HG03025 (cell line): ENCODE results near the gene GAPDHS.

Experiments
- ATAC-seq: cut with Tn5 transposase; IDR thresholded peaks from one replicate; pipeline ENCODE4 v1.9.1; 2021; ENCODE audit warnings: mild to moderate bottlenecking, moderate library complexity; ENCODE audit not compliant: unreplicated experiment, low FRiP score

Gene GAPDHS

GRCh38 chr19:35555301-35556005, 22.2 kb downstream of the GAPDHS start:
- no peak for ATAC-seq

- ATAC-seq = no peak
Observed at GRCh38 chr19:35556025-35556590, 22.9 kb downstream of the GAPDHS start.

- ATAC-seq = no peak
Observed at GRCh38 chr19:35556846-35557538, 23.7 kb downstream of the GAPDHS start.

- ATAC-seq = no peak
Observed at GRCh38 chr19:35557539-35558399, 24.5 kb downstream of the GAPDHS start.

DNA sequence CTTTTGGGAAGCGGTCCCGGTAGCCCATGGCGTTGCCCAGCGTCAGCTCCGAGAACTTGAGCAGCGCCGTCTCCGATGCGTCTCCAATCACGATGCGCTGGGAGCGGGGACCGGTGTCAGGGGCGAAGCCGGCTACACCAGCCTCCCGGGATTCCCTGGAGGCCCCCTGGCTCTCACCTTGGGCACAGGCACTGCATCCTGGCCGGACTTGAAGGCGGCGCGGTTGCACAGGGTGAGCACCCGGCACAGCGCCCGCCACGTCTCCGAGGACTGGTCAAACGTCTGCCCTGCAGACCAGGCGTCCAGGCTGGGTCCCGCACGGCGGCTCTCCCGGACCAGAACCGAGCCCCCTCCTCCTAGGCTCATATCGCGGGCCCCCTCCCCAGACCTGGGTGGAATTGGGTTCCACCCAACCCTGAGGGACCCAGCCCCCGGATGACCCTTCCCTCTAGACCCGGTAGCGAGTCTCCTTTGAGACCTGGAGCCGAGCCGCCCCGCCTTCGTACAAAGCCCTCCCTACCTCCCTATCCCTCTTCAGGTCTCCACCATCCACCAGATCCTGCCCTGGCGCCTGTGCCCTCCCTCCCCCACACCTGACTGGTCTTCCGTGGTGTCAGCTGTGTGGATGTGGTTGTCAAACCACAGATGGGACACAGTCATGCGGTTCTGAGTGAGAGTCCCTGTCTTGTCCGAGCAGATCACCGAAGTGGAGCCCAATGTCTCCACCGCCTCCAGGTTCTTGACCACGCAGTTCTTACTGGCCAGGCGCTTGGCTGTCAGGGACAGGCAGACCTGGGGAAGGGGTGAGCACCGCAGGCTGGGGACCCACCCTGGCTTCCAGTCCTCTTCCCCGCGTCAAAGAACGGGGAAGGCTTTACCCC, 25.4 kb downstream of the GAPDHS start:
- ATAC-seq = no peak

DNA sequence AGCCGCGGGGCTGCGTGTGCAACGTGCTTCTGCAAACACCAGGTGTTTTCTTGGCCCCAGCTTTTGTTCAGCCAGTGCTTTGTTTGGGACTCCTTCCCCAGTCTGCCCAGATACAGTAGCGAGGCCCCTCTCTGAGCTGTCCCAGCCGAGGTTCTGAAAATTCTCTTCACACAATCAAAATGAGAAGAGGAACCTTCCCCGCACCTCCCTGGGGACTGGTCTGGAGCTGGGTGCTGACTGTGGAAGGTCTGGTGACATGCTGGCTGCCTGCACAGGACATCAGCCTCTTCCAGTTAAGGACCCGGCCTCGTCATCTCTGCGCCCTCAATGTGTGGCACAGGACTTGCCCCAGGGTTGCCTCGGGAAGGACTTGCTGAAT, 26.0 kb downstream of the GAPDHS start:
- ATAC-seq = no peak

DNA sequence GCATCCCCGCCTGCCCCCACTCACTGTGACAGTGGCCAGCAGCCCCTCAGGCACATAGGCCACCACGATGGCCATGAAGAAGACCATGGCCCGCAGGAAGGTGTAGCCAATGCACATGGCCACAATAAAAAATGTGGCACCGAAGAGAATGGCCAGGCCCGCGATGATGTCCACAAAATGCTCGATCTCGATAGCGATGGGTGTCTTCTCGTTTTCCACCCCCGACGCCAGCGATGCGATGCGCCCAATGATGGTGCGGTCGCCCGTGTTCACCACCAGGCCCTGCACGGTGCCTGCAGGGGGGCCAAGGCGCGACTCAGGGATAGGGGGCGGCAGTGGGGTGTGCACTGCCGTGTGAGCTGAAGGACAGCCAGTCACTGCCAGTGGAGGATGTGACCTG, 26.5 kb downstream of the GAPDHS start:
- no peak for ATAC-seq

- ATAC-seq = no peak
Observed at GRCh38 chr19:35560271-35560670, 27.0 kb downstream of the GAPDHS start.

GRCh38 chr19:35560677-35561076, 27.4 kb downstream of the GAPDHS start:
- ATAC-seq = no peak

DNA sequence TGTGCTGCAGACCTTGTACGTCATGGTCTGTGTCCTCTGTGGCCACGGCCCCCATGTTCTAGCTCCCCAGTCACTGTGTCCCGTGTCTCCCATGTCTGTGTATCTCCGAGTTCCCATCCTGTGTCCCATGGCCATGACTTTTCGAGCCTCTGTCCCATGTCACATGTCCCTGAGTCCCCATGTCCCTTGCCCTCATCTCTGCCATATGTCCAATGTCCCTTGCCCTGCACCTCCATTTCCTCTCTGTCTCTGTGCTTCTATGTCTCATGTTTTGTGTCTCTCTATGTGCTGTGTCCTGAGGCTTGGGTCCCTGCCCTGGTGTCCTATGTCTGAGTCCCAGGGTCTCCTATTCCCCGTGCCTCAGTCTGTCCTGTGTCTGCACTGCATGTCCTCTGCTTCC, 28.2 kb downstream of the GAPDHS start:
- ATAC-seq = no peak

DNA sequence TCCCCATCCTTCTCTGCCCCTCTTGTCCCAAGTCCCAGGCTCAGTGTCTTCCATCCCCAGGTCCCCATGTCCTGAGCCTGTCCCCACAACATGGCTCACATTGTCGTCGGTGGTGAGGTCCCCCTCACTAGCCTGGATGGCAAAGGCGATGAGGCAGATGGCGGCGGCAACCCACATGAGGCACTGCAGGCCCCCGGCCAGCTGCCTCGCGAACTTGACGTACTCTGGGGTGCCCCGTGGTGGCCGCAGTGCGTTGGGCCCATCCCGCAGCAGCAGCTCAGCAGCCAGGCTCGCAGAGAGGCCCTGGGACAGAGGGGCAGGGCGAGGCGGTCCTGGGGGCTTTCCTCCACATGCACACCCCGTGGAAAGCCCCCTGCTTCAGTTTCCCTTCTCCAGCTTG, 29.1 kb downstream of the GAPDHS start:
- no peak for ATAC-seq

DNA sequence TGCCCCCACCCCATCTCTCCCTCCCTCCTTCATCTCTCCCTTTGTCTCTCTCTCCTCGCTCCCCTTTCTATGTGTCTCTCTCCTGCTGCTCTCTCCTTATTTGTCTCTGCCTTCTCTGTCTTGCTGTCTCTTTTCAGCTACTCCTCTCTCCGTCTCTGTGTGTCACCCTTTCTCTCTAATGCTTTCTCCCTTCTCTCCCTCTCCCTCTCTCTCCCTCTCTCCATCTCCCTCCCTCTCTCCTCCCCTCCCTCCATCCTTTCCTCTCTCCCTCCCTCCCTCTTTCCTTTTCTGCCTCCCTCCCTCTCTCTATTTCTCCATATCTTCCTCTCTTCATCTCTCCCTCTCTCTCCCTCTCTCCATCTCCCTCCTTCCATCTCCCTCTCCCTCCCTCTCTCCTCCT, 29.5 kb downstream of the GAPDHS start:
- ATAC-seq = no peak

DNA sequence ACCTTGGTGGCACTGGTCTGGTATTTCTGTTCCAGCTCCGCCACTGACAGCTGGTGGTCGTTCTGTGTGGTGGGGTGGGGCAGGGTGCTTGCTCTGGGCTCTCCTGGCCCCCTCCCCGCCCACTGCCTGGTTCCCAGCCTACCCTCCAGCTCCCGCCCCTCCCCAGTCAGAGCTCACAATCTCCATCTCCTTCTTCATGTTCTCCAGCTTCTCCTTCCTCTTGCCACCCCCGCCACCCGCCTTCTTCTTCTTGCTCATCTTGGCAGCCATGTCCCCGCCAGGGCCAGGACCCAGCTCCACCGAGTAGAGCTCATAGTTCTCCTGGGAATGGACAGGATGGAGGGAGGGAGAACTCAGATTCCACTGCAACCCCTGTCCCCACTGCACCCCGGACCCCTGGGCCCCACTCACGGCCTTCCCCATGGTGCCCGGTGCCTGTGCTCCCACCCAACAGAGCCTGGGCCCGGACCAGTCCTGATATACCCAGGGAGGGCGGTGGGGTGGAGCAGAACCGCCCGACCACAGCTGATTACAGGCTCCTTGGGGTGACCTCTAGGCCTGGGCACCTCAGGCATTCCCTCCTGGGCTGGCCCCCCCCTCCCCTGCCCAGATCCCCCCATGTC, 30.1 kb downstream of the GAPDHS start, which contains the start of gene ATP4A:
ATP4A (minus strand) TSS at position 452 of the 623 bp plus-strand sequence; CDS start at position 423, 29 bp downstream.
- ATAC-seq = no peak

DNA sequence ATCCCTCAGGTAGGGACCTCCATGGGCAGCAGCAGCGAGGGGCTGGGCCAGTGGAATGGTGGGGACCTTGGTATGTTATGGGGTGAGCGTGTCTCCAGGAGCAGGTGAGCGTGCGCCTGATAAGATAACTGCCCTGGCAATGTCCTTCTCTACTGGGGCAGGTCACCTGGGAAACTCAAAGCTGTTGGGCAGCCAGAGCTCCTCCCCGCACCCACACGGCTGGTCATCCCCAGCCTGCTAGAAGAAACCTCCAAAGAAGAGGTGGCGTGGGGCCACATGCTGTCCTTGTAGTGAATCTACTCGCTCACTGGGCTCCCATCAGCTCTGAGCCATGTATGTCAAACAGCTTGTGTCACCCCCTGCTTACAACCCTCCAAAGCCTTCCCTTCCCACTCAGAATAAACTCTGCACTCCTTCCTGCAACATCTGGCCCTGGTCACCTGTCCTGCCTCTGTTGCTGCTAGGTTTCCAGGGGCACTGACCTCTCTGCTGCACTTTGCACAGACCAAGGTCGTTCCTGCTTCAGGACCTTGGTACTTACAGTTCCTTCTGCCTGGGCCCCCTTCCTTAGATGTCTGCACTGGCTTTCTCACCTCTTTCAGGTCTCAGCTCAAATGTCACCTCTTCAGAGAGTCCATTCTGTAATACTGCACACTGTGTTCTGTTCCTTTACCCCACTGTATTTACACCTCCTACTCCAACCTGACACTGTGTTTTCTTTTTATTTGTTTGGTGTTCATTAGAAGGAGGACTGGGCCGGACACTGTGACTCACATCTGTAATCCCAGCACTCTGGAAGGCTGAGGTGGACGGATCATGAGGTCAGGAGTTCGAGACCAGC, 32.0 kb downstream of the GAPDHS start:
- no peak for ATAC-seq

GRCh38 chr19:35566738-35567137, 33.5 kb downstream of the GAPDHS start:
- ATAC-seq = no peak

DNA sequence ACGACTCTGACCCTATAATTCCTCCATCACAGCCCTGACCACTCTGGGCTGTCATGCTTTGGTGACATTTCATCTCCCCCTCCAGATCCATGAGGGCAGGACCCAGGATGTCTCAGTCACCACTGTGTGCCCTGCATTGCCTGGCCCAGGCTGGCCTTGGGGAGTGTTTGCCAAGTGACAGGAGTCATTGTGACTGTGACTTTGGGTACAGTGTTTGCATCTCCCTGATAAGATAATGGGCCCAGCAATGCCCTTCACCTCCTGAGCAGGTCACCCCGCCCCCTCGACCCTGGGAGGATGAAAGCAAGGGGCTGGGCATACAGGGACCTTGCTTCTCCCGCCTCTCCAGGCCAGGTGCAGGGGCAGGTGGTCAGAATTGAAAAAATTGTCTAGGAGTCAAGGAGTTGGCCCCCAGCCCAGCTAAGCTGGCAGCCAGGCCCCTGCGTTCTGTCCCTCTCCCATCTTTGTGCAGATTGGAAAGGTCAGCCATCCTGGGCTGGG, 36.1 kb downstream of the GAPDHS start:
- ATAC-seq = no peak

DNA sequence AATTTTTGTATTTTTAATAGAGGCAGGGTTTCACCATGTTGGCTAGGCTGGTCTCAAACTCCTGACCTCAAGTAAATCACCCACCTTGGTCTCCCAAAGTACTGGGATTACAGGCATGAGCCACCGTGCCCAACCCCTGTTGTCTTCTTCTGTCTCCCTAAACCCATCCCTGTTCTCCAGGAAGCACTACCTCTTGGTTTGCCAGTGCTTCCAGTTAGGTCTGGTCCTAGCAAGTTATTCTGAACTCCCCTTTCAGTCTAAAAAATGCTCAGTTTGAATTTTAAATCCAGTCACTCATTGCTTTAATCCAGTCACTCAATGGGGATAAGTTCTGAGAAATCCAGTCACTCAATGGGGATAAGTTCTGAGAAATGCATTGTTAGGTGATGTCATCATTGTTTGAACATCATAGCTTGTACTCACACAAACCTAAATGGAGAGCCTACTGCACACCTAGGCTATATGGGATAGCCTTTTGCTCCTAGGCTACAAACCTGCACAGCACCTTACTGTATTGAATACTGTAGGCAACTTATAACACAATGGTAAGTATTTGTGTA, 38.2 kb downstream of the GAPDHS start:
- ATAC-seq = no peak

DNA sequence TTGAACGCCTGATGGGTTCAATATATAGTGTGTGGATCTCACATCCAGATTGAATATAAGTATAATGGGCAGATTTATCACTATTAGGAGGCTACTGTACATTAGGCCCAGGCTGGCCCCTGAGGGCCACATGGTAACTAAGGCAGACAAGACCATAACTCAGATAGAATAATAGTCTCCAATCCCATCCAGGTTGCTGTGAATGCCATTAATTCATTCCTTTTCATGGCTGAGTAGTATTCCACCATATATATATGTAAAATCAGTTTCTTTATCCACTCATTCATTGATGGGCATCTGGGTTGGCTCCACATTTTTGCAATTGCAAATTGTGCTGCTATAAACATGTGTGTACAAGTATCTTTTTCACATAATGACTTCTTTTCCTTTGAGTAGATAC, 44.7 kb downstream of the GAPDHS start:
- no peak for ATAC-seq
